HG02981 (cell line): ENCODE measurements around the gene GET3.

Experiments used
- ATAC-seq: cut with Tn5 transposase; IDR thresholded peaks from one replicate; pipeline ENCODE4 v1.9.1; 2021; ENCODE audit warnings: mild to moderate bottlenecking, moderate library complexity; ENCODE audit not compliant: unreplicated experiment

The GET3 gene

GRCh38 chr19:12750851-12751250, 13.6 kb downstream of the GET3 start:
- ATAC-seq, result no peak

GRCh38 chr19:12751635-12752034, 14.3 kb downstream of the GET3 start, which contains the start of gene BEST2:
TSS of gene BEST2 (plus strand) at chr19:12751791. CDS start at chr19:12752593, 802 bp downstream.
- no peak for ATAC-seq

DNA sequence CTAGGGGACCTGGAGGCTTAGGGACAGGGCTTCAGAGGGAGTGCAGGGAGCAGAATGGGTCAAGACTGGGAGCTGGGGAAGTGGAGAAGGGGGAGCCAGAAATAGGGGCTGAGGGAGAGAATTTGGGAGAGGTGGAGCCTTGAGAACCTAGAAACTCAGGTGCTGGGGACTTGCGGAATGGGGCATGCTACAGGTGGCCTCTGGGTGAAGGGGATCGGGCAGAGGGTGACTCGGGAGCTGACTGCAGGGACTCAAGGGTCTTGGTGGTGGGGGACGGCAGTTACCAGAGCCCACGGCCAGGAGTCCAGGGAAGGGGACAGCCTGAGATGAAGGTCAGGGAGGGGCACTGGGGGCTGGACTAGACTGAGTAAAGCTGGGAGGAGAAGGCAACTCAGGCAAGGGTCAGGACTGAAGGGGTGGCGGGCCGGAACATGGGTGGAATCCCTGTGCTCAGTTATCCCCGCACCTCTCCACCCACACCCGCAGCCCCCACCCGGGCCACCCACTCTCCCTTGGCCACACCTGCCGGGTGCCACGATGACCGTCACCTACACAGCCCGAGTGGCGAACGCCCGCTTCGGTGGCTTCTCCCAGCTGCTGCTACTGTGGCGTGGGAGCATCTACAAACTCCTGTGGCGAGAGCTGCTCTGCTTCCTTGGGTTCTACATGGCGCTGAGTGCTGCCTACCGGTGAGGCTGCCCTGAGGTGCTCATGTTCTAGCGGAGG, 14.9 kb downstream of the GET3 start:
- no peak for ATAC-seq

DNA sequence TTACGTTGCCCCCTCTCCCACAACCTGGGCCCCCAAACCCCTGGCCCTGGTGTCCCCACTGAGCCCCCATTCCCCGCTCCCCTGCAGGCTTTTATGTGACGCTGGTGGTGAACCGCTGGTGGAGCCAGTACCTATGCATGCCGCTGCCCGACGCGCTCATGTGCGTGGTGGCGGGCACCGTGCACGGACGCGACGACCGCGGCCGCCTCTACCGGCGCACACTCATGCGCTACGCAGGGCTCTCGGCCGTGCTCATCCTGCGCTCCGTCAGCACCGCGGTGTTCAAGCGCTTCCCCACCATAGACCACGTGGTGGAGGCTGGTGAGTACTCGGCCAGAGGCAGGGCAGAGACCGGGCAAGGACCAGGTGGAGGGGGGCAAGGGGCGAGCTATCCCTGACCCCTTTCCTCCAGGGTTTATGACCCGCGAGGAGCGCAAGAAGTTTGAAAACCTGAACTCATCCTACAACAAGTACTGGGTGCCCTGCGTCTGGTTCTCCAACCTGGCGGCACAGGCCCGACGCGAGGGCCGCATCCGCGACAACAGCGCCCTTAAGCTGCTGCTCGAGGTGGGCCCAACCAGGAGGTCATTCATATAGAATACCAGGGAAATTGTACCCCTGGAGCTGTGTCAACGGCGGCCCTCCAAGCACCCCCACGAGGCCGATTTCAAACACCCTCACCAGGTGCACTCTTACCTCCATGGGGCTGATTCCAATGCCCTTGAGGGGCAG, 17.3 kb downstream of the GET3 start:
- no peak for ATAC-seq

DNA sequence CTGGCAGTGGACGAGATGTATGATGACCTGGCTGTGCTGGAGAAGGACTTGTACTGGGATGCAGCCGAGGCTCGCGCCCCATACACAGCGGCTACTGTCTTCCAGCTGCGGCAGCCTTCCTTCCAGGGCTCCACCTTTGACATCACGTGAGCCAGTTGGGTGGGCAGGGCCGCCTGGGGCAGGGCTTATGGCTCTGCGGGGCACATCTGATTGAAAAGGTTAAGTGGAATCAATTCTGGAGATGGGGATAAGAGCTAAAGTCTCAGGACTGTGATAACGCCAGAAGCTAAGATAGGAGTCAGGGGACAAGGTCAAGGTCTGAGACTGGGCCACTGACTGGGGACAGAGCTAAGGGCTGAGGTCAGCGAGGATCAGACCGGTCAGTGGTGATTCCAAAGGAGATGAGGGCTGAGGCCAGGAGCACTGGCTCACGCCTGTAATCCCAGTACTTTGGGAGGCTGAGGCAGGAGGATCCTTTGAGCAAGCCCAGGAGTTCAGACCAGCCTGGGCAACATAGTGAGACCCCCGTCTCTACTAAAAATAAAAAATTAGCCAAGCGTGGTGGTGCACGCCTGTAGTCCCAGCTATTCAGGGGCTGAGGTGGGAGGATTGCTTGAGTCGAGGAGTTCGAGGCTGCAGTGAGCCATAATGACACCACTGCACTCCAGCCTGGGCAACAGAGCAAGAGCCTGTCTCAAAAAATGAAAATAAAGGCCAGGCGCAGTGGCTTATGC, 19.0 kb downstream of the GET3 start:
- no peak for ATAC-seq

DNA sequence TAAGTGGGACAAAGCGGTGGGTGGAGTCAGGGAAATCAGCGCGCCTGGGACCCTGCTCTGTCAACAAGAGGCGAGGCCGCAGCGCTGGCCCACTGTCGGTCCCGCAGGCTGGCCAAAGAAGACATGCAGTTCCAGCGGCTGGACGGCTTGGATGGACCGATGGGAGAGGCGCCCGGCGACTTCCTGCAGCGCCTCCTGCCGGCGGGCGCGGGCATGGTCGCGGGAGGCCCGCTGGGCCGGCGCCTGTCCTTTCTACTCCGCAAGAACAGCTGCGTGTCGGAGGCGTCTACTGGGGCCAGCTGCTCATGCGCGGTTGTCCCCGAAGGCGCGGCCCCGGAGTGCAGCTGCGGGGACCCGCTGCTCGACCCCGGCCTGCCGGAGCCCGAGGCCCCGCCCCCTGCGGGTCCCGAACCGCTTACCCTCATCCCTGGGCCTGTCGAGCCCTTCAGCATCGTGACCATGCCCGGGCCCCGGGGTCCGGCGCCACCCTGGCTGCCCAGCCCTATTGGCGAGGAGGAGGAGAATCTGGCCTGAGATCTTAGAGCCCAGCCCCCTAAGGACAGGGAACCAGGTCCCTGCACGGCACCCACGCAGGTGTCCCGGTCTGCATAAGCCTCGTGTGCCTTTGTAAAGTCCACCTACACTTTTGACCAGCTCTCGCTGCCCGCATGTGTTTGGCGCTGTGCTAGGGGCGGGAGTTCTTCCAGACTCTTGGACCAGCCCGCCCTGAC, 20.4 kb downstream of the GET3 start:
- ATAC-seq, result no peak

- ATAC-seq, result no peak
Observed at GRCh38 chr19:12759686-12760085, 22.4 kb downstream of the GET3 start.

DNA sequence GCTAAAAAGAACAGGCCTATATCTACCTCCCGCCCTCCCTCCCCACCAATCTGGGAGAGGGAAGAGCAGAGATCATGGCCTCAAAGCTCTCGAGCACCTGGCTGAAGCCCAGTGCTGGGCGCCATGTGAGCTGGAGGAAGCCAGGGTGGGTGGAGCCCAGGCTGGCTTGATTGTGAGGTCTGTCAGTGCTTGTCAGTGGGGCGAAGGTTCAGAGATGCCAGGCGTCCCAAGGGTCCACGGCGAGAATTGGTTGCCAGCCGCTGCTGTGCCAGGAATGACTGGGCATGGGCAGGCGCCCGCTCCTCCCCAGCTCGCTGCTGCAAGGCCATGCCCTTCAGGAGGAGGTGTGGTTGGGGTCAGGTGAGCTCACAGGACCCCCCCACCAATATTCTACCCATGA, 25.8 kb downstream of the GET3 start:
- no peak for ATAC-seq

GRCh38 chr19:12764698-12765097, 27.4 kb downstream of the GET3 start:
- no peak for ATAC-seq

GRCh38 chr19:12766051-12766521, 28.8 kb downstream of the GET3 start:
- ATAC-seq, result no peak

DNA sequence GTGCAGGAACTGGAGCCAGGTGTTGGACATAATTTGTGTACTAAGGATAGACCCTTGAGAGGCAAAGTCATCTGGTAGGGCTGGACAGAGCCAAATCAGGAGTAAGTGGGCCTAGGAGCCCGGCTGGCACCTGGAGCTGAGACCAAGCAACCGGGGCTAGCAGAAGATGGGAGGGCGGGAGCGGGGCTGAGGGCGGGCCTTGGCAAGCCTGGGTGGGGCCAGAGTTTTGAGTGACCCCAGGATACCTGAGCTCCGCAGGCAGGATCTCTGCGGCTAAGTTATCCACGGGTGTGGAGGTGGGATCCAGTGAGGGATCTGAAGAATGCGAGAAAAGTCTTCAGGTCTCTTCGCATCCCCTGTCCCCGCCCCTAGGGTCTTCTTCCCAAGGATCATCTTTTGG, 29.9 kb downstream of the GET3 start:
- no peak for ATAC-seq

GRCh38 chr19:12767666-12768065, 30.4 kb downstream of the GET3 start:
- no peak for ATAC-seq

DNA sequence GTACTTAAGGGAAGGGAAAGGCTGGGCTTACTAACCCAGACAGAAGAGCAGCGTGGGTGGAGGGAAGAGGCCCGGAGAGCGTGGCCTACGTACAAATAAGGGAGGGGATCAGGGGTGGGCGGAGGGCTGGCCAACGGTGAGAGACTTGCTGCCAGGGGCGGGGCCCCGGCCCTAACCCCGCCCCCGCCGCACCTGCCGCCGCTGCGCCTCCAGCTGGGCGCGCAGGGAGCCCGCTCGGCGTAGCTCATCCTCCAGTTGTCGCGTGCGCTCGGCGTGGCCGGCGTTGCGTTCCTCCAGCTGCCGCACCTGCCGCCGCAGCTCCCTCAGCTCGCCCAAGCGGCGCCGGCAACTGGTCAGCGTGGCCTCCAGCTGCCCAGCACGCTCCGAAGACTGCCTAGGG, 32.4 kb downstream of the GET3 start:
- no peak for ATAC-seq

GRCh38 chr19:12770922-12771321, 33.6 kb downstream of the GET3 start:
- no peak for ATAC-seq

GRCh38 chr19:12772323-12772722, 35.0 kb downstream of the GET3 start:
- ATAC-seq, result no peak

GRCh38 chr19:12773571-12773970, 36.3 kb downstream of the GET3 start:
- no peak for ATAC-seq

DNA sequence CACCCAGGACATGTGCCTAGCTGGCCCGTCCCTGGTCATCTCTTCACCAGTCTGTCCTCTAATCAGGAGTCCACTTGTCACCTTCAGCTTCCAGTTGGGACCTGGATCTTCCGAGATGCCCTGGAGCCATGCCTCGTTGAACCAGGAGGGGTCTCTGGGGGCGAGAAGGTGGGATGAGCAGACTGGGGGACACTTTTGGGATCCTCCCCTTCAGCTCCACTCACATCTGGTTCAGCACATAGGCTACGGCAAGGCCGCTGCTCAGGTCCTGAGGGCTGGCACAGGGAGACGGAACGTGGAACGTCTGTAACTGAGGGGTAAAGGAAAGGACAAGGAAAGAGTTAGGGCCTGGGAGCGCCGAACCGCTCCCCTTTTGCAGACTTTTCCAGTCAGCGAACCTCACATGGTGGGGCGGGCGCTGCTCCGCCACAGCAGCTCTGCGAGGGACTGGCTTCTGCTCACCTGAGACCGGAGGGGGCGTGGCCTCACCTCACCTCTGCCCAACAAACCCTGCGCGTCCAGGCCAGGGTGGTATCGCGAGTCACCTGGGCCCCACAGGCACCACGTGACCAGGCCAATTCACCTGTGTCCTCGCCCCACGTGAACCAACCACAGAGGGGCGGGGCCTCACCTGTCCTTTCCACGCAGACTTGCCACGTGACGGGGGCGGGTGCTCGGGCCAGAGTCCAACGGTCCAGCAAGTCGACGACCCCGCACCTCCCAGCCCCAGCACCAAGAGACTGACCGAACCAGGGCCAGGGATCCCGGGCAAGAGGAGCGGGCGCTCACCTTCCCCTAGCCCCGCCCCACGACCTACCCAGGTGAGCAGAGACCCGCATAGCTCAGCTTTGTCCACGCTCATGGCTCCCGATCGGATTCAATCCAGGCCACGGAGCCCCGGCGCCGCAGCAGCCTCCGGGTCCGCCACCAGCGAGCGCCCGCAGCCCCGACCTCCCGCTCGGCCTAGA, 37.6 kb downstream of the GET3 start, which contains the start of gene HOOK2:
Gene HOOK2 (minus strand): TSS at position 965 of the 968 bp plus-strand sequence. CDS start 103 bp downstream, at position 862.
- ATAC-seq, result no peak

- no peak for ATAC-seq
Observed at GRCh38 chr19:12777217-12778016, 40.1 kb downstream of the GET3 start.
